Activated naive CD4-positive, alpha-beta T cell treated with anti-CD3 and anti-CD28 coated beads, Interleukin-2, amount 50 U/mL, for 16 hours (primary cell): ENCODE data around the gene LRMDA.

Source experiments
- DNase-seq: peaks from one replicate; pipeline ENCODE4 v3.0.0-alpha.2; 2020

Gene LRMDA

GRCh38 chr10:75977139-75977538 lies 545.7 kb downstream of the LRMDA start:
- DNase-seq = no peak

- DNase-seq = no peak
These were observed 546.8 kb downstream of the LRMDA start for GRCh38 chr10:75978213-75978612.

DNA sequence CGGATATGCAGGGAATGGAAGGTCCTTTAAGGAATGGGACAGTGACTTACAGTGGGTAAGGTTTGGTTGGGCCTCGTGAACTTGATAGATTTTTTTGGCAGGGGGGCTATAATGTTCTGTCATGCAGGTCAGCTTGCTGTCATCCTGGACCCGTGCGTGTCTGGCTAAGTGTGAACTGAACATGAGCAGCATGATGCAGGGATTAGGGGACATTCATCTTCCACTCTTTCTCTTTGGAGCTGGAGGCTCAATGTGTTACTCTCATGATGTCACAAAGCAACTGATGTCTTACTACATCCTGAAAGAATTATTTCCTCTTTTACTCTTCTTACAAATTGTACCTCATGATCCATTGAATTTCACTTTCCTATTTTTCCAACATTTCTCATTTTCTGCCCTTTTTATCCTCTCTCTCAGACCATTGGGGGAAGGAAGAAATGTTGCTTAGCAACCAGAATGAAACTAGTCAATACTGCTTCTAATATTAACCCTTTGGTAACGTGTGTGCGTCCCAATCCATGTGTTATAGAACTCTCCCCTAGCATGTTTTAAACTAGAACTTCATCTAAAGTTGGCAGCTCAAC lies 549.1 kb downstream of the LRMDA start:
- DNase-seq = no peak

GRCh38 chr10:75982611-75983369 lies 551.4 kb downstream of the LRMDA start:
- no peak for DNase-seq

DNA sequence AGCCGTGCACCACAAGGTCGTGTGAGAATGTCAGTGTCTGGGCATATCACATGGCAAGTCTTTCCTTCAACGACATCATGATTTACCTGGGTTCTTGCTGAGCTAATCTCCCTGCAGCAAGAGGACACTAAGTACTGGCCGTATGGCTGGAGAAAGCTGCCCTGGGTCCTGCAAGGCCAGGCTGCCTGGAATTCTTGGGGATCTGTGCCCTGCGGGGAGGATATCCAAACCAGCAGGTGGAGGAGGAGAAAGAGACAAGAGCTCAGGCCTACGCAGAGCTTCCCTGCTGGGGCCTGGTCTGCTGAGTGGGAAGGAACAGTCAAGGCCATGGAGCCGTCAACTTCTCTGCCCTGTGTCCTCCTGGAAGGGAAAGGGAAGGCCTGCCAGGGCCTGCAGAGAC lies 552.6 kb downstream of the LRMDA start:
- DNase-seq = no peak

DNA sequence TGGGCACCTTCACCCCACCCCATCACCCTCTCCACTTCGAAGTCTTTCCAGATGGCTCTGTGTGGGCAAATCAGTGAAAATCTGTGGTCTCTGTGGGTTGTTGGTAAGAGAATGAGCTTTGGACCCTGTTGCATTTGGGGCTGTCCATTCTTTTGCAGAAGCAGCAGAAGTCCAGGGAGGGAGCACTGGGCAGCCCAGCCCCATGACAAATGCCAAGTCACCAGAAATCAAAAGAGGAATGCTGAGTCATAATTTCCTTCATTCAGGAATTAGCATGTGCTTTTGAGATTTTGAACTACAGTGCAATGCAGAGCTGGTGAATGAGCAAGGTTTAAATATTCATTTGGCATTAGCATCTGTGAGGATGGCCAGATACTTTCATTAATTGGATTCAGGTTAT lies 556.2 kb downstream of the LRMDA start:
- DNase-seq = no peak

GRCh38 chr10:75994357-75995040 lies 563.1 kb downstream of the LRMDA start:
- no peak for DNase-seq

GRCh38 chr10:75995041-75995430 lies 563.6 kb downstream of the LRMDA start:
- no peak for DNase-seq

GRCh38 chr10:75995720-75996119 lies 564.3 kb downstream of the LRMDA start:
- no peak for DNase-seq

- no peak for DNase-seq
These were observed 567.6 kb downstream of the LRMDA start for GRCh38 chr10:75999001-75999400.

- DNase-seq = no peak
These were observed 568.2 kb downstream of the LRMDA start for GRCh38 chr10:75999515-76000209.

GRCh38 chr10:76000550-76000949 lies 569.1 kb downstream of the LRMDA start:
- no peak for DNase-seq

DNA sequence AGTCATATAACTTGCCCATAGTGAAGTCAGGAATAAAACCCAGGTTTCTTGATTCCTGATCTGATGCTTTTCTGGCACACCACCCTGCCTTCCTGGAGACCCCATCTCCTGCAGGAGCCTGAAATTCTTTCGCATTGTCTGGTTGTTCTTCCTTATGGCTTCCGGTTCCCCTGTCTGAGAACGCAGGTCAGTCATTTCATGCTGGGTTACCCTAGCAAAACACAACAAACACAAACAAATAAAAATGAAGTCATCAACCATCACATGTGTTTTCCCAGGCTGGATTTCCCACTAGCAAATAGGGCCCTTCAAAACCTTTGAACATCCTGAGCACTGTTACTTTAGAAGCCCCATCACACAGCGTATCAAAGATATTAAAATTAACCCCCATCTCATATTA lies 569.6 kb downstream of the LRMDA start:
- DNase-seq = no peak

DNA sequence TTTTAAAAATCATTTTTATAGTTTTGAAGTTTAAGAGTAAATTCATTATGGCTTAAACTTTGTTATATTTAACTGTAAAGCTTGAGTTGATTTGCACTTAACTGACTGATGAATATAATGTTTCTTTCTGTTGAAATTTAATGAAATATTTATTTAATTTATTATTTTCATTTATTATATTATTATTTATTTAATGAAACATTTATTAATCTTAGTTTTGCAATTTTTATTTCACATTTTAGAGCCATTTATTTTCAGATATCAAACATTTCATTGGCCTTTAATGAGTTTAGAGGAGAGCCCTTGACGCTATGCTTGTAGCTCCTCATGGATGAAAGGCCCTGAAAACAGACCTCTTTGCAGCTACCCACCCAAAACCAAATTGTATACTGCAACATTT lies 570.0 kb downstream of the LRMDA start:
- DNase-seq = no peak

DNA sequence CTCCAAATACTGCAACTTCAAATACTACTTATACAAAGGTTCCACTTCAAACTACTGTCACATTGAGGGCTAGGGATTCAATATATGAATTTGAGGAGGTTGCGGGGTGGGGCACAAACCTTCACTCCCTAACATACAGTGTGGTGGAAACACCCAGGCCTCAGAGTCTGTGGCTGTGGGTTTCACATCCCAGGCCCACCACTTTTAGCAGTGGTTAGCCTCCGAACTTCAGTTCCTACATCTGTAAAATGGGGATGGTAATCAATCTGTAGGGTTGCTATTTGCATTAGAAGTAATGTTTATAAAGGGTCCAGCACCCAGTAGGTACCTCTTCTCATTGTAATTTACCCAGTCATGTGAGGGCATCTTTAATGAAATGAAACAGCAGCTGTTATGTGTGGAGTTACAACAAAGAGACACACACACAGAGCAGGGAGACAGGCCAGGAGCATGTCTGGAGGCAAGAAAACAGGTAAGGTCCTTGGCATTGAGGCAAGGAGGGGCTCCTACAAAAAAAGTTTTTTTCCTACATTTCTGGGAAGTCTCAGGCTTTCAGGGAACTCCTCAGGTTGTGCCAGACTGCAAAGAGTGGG lies 570.9 kb downstream of the LRMDA start:
- no peak for DNase-seq

GRCh38 chr10:76007667-76008181 lies 576.3 kb downstream of the LRMDA start:
- DNase-seq = no peak

GRCh38 chr10:76009531-76009930 lies 578.1 kb downstream of the LRMDA start:
- DNase-seq = no peak

DNA sequence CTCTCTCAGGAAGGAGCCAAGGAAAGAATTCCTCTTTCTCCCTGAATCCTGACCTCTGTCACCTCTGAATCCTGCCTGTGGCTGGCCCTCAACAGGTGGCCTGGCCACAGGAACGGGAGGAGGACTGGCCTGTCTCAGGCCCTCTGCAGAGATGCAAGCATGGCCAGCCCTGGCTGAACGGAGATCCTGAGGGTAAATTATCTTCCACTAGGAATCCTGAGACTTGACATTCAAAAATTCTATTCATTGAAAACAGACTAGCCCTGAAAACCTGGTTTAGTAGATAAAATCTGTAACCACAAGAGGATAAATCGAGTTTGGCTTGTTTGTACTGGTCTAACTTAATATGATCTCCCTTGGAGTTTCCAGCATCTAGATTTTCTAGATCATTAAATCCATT lies 579.3 kb downstream of the LRMDA start:
- no peak for DNase-seq

GRCh38 chr10:76012716-76013327 lies 581.4 kb downstream of the LRMDA start:
- no peak for DNase-seq

- no peak for DNase-seq
These were observed 583.8 kb downstream of the LRMDA start for GRCh38 chr10:76015245-76015644.

DNA sequence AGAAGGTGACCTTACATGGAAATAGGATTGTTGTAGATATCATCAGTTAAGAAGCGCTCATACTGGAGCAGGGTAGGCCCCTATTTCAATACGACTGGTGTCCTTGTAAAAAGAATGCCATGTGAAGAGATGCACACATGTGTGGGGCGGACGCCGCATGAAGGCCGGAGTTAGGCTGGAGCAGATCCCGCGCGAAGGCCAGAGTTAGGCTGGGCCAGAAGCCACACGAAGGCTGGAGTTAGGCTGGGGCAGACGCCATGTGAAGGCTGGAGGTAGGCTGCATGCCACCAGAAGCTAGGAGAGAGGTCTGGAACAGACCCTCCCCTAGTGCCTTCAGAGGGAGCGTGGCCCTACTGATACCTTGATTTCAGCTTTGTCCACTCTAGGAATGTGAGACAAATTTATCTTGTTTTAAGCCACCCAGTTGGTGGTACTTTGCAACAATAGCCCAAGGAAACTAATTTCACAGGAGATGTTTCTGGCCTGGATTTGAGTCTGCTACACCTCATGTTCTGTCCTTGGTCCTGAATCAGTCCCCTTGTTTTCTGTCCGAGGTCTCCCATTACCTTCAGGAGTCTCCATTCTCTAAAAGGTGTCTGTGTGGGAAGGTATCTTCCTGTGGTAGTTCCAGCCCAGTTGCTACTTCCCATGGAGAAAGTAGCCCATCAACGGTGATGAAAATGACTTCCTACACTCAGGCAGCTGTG lies 585.8 kb downstream of the LRMDA start:
- no peak for DNase-seq
